HG03095 (cell line): ENCODE data around the gene TIMM17A.
"Not testable (repeated sequence)": the region's sequence is repeated elsewhere in the genome, so short reads cannot be mapped to it uniquely, and the experiment has no call there.

Source experiments
- ATAC-seq: cut with Tn5 transposase; IDR thresholded peaks from one replicate; pipeline ENCODE4 v1.9.1; 2021; ENCODE audit warnings: moderate library complexity; ENCODE audit not compliant: unreplicated experiment

The TIMM17A gene

GRCh38 chr1:202014060-202014459 is 58.8 kb downstream of the TIMM17A start:
- no peak for ATAC-seq

DNA sequence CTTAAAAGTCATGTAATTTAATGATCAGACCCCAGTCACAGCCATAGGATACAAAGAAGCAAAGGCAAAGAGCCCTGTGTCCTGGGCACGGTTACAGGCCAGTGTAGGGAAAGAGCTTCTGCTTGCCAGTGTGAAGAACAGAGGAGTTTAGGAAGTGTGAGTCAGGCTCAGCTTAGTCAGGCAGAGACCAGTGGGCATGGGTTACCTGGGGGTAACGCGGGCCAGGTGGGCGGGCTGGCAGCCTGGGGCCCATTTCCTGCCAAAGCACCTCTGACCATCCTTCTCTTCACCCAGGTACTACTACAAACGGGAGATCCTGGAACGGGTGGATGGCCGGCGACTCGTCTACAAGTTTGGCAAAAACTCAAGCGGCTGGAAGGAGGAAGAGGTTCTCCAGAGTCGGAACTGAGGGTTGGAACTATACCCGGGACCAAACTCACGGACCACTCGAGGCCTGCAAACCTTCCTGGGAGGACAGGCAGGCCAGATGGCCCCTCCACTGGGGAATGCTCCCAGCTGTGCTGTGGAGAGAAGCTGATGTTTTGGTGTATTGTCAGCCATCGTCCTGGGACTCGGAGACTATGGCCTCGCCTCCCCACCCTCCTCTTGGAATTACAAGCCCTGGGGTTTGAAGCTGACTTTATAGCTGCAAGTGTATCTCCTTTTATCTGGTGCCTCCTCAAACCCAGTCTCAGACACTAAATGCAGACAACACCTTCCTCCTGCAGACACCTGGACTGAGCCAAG is 59.8 kb downstream of the TIMM17A start:
- no peak for ATAC-seq

DNA sequence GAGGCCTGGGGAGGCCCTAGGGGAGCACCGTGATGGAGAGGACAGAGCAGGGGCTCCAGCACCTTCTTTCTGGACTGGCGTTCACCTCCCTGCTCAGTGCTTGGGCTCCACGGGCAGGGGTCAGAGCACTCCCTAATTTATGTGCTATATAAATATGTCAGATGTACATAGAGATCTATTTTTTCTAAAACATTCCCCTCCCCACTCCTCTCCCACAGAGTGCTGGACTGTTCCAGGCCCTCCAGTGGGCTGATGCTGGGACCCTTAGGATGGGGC is 60.3 kb downstream of the TIMM17A start:
- ATAC-seq: no peak

GRCh38 chr1:202016022-202016810 is 60.9 kb downstream of the TIMM17A start:
- ATAC-seq: no peak

DNA sequence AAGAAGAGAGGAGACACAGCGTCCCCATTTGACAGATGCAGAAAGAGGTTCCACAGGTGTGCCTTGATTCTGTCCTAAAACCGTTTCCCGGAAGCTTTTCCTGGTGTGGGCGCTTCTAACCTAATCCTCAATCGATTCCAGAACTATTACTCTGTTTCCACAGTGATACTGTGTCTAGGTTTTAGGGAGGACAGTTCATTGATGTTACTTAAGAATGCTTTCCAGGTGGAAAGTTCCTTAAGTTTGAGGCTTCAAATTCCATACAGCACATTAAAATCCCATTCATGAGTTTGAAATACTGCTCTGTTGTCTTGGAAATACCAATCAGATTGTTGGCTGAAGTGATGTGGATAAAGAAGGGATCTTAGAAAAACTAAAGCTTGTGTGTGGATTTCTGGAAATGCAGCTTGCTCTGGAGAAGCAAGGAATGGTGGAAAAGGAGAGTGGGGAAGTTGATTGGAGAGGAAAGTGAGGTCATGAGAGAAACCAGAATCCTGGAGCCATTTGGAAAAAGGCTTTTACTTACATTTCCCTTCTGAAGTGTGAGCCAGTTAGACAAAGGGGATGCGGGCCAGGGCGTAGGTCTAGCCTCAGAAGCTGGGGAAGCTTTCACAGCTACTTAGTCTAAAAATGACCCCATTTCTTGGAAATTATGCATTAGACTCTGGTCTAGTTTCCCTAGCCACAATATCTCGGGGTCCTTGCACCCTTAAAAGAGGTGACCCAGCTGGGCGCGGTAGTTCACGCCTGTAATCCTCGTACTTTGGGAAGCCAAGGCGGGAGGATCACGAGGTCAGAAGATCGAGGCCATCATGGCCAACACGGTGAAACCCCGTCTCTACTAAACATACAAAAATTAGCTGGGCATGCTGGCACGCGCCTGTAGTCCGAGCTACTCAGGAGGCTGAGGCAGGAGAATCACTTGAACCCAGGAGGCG is 61.8 kb downstream of the TIMM17A start:
- ATAC-seq: no peak

DNA sequence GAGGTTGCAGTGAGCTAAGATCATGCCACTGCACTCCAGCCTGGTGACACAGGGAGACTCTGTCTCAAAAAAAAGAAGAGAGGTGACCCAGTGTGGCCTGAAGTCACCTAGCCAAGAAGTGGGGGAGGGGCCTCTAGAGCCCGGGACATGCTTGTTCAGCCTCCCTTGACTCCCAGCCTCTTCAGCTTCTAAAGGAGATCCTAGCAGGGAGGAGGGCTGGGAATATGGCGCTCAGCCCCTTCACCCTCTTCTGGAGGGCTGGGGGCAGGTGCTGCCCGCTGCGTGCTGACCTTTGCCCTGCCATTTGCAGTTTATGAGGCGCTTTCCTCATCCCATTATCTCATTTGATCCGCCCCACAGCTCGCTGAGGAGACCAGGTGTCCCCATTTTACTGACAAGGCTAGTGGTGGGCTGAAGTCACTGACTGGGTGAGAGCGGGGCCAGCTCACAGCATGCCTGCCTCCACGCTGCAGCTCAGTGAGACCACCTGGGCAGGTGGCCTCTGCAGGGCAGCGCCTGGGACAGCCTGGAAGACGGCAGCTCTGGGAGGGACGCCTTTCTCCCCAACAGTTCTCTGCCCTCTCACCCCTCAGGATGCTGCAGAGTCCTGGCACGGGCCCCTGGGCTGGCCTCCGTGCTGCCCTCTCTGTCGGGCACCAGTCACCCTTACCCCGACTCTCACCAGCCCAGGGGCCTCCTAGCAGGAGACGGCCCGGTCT is 62.6 kb downstream of the TIMM17A start:
- no peak for ATAC-seq

GRCh38 chr1:202018468-202019234 is 63.3 kb downstream of the TIMM17A start:
- no peak for ATAC-seq

- ATAC-seq: not testable (repeated sequence)
Observed at GRCh38 chr1:202019235-202019558, 63.9 kb downstream of the TIMM17A start.
